ENCODE data around the gene USP17L10.
"Not testable (repeated sequence)": the region's sequence is repeated elsewhere in the genome, so short reads cannot be mapped to it uniquely, and the experiment has no call there.

USP17L10 gene
- 0 reads per million in 3 experiments for total RNA-seq

- DNase-seq: not testable (repeated sequence)
These were observed at the start of gene USP17L10 for GRCh38 chr4:9210357-9210756. TSS of gene USP17L10 (plus strand) at chr4:9210657. CDS start at chr4:9210657, 0 bp downstream.

- DNase-seq: not testable (repeated sequence)
These were observed 44.5 kb upstream of the USP17L10 start for GRCh38 chr4:9165990-9166389.

DNA sequence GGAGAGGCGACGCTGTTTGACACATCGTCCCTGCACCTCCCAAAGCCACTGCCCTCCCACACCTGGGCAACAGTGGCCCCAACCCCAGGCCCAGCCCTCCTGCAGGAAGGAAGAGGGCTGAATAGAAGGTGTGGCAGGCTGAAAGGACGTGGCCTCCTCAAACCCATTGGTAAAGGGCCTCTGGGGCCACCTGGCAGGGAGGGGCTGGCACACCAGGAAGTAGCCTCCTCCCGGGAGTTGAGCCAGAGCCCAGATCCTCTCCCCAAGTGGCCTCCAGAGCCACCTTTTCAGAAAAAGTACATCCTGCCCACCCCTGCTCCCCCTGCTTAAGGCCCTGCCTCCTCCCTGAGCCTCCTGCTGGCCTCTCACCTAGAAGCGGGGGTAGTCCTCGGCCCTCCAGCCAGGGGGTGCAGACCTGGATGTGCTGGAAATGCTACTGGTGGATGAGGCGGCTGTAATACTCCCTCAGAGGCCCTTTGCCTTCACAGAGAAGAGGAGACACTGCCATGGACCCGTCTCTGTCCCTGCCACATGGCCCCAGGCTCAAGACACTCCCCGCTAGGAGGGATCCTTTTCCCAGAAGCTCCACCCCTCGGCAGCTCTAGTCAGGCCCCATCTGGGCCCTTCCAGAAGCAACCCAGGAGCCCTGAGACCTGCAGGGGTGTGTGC lies 40.5 kb upstream of the USP17L10 start, which contains the start of gene FAM90A26:
FAM90A26 (plus strand) TSS at position 619 of the 669 bp plus-strand sequence. CDS start 2,764 bp downstream, outside the sequence.
- DNase-seq: not testable (repeated sequence)

GRCh38 chr4:9214701-9215100 lies 4.2 kb downstream of the USP17L10 start:
- DNase-seq: not testable (repeated sequence)

DNA sequence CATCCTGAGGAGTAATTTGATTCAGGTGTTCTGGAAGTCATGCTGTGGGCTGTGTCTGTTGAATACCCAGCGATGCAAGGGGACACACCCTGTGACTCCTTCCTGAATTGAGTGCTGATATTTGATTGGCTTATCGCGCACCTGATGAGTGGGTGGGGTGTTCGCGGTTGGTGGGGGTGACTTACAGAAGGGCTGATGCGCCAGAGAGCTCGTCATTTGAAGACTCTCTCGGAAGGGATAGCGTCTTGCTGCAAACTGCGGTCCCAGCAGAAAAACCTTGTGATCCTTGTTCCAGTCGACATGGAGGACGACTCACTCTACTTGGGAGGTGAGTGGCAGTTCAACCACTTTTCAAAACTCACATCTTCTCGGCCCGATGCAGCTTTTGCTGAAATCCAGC lies 4.6 kb downstream of the USP17L10 start, which contains the start of gene USP17L11:
USP17L11 (plus strand) TSS at position 301 of the 400 bp plus-strand sequence; CDS start at position 301, 0 bp downstream.
- DNase-seq: not testable (repeated sequence)

DNA sequence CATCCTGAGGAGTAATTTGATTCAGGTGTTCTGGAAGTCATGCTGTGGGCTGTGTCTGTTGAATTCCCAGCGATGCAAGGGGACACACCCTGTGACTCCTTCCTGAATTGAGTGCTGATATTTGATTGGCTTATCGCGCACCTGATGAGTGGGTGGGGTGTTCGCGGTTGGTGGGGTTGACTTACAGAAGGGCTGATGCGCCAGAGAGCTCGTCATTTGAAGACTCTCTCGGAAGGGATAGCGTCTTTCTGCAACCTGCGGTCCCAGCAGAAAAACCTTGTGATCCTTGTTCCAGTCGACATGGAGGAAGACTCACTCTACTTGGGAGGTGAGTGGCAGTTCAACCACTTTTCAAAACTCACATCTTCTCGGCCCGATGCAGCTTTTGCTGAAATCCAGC lies 9.4 kb downstream of the USP17L10 start, which contains the start of gene USP17L12:
USP17L12 (plus strand) TSS at position 301 of the 400 bp plus-strand sequence; CDS start at position 301, 0 bp downstream.
- not testable (repeated sequence) for DNase-seq

DNA sequence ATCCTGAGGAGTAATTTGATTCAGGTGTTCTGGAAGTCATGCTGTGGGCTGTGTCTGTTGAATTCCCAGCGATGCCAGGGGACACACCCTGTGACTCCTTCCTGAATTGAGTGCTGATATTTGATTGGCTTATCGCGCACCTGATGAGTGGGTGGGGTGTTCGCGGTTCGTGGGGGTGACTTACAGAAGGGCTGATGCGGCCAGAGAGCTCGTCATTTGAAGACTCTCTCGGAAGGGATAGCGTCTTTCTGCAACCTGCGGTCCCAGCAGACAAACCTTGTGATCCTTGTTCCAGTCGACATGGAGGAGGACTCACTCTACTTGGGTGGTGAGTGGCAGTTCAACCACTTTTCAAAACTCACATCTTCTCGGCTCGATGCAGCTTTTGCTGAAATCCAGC lies 14.1 kb downstream of the USP17L10 start, which contains the start of gene USP17L13:
USP17L13 (plus strand) TSS at position 301 of the 400 bp plus-strand sequence; CDS start at position 301, 0 bp downstream.
- not testable (repeated sequence) for DNase-seq

GRCh38 chr4:9230249-9230648 lies 19.8 kb downstream of the USP17L10 start:
- DNase-seq: not testable (repeated sequence)

- not testable (repeated sequence) for DNase-seq
These were observed 23.6 kb downstream of the USP17L10 start, which contains the start of gene USP17L15 for GRCh38 chr4:9234085-9234484. TSS of gene USP17L15 (plus strand) at chr4:9234385. CDS start at chr4:9234385, 0 bp downstream.

- DNase-seq: not testable (repeated sequence)
These were observed 28.0 kb downstream of the USP17L10 start for GRCh38 chr4:9238461-9238860.

GRCh38 chr4:9243579-9243978 lies 33.1 kb downstream of the USP17L10 start, which contains the start of gene USP17L17:
TSS of gene USP17L17 (plus strand) at chr4:9243879. CDS start at chr4:9243879, 0 bp downstream.
- DNase-seq: not testable (repeated sequence)

DNA sequence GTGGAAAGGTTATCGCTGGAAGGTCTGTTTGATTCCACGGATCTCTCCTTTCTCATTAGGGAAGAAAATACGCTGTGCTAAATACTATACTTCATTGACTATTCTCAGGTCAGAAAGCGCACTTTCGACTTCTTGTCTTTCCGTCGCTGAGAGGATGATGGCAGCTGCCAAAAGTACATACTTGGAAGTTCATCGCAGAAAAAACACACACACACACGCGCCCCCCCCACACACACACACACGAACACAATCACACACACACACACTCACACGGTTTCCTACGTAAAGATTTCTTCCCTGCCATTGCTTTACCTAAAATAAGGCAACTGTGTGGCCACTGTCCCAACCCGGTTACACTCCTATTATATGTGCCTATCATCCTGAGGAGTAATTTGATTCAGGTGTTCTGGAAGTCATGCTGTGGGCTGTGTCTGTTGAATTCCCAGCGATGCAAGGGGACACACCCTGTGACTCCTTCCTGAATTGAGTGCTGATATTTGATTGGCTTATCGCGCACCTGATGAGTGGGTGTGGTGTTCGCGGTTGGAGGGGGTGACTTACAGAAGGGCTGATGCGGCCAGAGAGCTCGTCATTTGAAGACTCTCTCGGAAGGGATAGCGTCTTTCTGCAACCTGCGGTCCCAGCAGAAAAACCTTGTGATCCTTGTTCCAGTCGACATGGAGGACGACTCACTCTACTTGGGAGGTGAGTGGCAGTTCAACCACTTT lies 37.7 kb downstream of the USP17L10 start, which contains the start of gene USP17L18:
USP17L18 (plus strand) TSS at position 678 of the 728 bp plus-strand sequence; CDS start at position 678, 0 bp downstream.
- DNase-seq: not testable (repeated sequence)

DNA sequence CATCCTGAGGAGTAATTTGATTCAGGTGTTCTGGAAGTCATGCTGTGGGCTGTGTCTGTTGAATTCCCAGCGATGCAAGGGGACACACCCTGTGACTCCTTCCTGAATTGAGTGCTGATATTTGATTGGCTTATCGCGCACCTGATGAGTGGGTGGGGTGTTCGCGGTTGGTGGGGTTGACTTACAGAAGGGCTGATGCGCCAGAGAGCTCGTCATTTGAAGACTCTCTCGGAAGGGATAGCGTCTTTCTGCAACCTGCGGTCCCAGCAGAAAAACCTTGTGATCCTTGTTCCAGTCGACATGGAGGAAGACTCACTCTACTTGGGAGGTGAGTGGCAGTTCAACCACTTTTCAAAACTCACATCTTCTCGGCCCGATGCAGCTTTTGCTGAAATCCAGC lies 42.6 kb downstream of the USP17L10 start, which contains the start of gene USP17L19:
USP17L19 (plus strand) TSS at position 301 of the 400 bp plus-strand sequence; CDS start at position 301, 0 bp downstream.
- not testable (repeated sequence) for DNase-seq

- DNase-seq: not testable (repeated sequence)
These were observed 47.4 kb downstream of the USP17L10 start, which contains the start of gene USP17L20 for GRCh38 chr4:9257824-9258223. TSS of gene USP17L20 (plus strand) at chr4:9258124. CDS start at chr4:9258124, 0 bp downstream.
